ENCODE results near the gene VWC2.

DNA sequence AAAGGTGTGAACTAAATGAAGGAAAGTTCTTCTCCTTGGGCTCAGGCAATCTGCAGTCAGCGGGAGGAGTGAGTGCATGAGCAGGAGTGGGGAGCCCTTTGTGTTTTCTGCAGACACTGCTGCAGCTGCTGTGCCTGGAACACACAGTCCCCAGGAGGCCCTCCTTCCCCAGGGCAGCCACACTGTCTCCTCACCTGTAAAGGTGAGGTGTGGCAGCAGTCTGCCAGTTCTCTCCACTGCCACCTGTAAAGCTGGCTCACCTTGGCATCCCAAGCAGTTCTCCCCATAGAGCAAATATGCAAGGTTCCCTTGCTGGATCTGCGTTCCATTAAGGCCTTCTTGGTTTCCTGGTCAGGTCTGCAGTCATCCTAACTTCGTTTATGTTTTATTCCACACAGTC is 5.2 kb upstream of the VWC2 start:
- TF ChIP-seq GATA2 (IDR thresholded peaks at IDR 0.05; ENCODE audit: low read depth, low read length) (no peak), GATA3 (IDR thresholded peaks at IDR 0.05; ENCODE audit: low read depth, low read length) (no peak)

All from SH-SY5Y (cell line).